ENCODE measurements around the gene PRM2. TPM values are rescaled to one million over a fixed set of nuclear protein-coding genes. Genes with fewer than 3 reads are reported as not detected.

PRM2 gene
- total RNA-seq, 3 donors from 2014 or later = not detected

DNA sequence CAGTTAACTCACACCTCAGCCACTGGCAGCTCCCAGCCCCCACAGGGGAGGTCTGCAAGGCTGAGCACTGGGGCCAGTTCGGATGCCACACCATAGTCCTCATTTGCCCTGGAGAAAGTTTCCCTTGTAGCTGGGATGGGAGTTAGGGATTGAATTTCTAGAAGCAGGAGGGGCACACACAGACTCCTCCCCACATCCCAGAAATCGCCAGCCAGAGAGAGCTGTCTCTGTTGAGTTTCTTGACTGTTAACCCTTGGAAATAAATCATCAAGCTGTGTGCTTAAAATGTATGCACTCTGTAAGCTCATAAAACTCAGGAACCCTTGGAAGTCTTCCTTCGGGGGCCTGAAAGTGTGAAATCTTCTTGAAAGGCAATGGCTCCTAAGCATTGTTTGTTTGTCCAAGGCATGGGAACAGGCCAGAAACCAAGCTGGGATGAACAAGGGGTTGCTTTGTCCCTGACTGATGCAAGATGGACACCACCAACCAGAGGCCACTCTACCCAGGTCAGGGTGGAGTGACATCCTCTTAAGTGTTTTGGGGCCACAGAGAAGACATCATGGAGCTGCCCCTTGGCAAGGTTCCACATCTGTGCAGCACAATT, 2.5 kb downstream of the PRM2 start:
- H3K4me3 ChIP-seq = no peak overlapping the region
- no peaks in the 10 kb centered on the region for H3K9me3 ChIP-seq
- no peaks in the 10 kb centered on the region for H3K4me1 ChIP-seq
- no peaks in the 10 kb centered on the region for H3K27me3 ChIP-seq
- TF ChIP-seq, protein P1, sequence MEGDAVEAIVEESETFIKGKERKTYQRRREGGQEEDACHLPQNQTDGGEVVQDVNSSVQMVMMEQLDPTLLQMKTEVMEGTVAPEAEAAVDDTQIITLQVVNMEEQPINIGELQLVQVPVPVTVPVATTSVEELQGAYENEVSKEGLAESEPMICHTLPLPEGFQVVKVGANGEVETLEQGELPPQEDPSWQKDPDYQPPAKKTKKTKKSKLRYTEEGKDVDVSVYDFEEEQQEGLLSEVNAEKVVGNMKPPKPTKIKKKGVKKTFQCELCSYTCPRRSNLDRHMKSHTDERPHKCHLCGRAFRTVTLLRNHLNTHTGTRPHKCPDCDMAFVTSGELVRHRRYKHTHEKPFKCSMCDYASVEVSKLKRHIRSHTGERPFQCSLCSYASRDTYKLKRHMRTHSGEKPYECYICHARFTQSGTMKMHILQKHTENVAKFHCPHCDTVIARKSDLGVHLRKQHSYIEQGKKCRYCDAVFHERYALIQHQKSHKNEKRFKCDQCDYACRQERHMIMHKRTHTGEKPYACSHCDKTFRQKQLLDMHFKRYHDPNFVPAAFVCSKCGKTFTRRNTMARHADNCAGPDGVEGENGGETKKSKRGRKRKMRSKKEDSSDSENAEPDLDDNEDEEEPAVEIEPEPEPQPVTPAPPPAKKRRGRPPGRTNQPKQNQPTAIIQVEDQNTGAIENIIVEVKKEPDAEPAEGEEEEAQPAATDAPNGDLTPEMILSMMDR (IDR thresholded peaks at IDR 0.05) = no peak
- TF ChIP-seq POLR2AphosphoS5 (IDR thresholded peaks at IDR 0.05) (no peak), POLR2A (IDR thresholded peaks at IDR 0.05) (no peak)
- intact Hi-C loops (cut with DNase I; ENCODE audit: low total_unique reads) = no loop called here
- no peaks in the 10 kb centered on the region for H3K36me3 ChIP-seq
- no peak for DNase-seq (ENCODE audit: low spot score in 2 of 2)
- H3K27ac ChIP-seq = no peak overlapping the region

DNA sequence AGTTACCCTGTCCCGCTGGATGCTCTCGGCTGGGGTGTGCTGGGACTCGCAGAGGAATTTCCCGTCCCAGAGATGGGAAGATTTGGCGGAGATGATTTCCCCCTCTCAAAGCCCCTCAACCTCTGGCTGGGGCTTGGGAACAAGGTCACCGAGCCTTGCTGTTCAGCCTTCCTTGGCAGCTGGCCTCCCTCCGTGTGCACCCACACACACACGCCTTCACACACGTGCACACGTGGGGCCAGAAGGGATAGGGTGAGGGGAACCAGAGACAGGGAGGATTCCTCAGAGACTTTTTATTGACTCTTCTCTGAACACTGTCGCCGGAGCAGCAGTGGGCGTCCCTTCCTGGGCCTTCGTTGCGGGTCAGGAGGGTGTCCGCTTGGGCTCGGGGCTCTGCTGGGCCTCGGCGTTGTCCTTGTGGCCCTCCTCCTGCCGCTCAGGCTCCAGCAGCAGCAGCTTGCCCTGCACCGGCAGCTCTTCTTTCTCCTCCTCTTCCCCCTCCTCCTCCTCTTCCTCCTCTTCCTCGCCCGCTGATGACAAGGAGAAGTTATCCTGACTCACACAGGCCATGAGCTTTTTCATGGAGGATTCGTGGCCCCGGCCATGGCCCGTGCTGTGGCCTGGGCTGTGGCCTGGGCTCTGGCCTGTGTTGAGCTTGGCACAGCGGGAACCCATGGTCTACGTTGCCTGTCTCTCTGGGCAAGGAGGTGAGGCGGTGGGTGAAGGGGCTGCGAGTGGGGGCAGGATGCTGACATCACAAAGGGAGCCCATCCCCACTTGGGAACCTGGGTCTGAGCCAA, 3.2 kb downstream of the PRM2 start, which contains the start of gene PRM3:
Gene PRM3, minus strand, starts transcription at position 709 of the 800 bp plus-strand sequence. Its CDS starts 34 bp downstream, at position 675.
- TF ChIP-seq POLR2AphosphoS5 (IDR thresholded peaks at IDR 0.05) (no peak), POLR2A (IDR thresholded peaks at IDR 0.05) (no peak)
- TF ChIP-seq, protein P1 (IDR thresholded peaks at IDR 0.05) = no peak
- Histone ChIP-seq H3K9me3 (no peaks in the 10 kb centered on the region), H3K27me3 (no peaks in the 10 kb centered on the region), H3K27ac (no peak within 1 kb of the TSS), H3K36me3 (no peaks in the 10 kb centered on the region), H3K4me1 (no peaks in the 10 kb centered on the region), H3K4me3 (no peak within 1 kb of the TSS)
- no peak for DNase-seq (ENCODE audit: low spot score in 2 of 2)
- intact Hi-C loops (cut with DNase I; ENCODE audit: low total_unique reads) = no loop called here

DNA sequence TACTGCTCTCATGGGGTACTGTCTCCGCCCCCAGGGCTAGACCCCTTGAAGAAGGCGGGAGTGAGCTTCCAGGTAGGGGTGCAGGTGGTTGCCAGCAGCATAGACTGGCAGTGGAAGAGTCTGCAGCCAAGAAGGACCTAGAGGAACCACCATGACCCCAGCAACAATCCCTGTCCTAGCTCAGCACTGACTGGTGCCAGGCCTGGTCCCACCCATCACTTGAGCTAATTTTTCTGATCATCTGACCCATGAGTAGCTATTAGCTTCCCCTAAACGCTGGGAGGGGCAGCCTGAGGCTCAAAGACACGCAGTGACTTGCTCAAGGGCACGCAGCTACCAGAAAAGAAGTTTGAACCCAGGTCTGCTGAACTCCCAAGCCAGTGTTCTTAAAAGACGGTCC, 3.8 kb downstream of the PRM2 start:
- no peaks in the 10 kb centered on the region for H3K4me1 ChIP-seq
- intact Hi-C loops (cut with DNase I; ENCODE audit: low total_unique reads) = no loop called here
- TF ChIP-seq, protein P1 (IDR thresholded peaks at IDR 0.05) = no peak
- no peak for TF ChIP-seq POLR2AphosphoS5 (IDR thresholded peaks at IDR 0.05)
- TF ChIP-seq POLR2A (IDR thresholded peaks at IDR 0.05) = no peak

DNA sequence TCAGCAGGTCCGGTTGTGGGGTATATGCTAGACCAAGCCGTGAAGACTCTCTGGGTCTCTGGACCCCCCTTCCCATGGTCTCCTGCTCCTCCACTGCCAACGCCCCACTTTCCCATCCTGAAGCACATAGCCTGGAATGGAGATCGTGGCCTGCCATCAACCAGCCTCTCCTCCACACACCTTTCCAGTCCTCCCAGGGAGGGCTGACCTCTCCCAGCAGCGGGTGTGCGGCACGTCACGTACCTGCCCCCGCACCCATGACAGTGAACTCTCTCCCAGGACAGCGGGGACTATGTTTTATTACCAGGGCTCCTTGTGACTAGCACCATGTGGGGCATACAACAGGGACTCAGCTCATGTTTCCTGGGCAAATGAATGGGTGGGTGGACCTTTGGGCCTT, 4.7 kb downstream of the PRM2 start:
- H3K36me3 ChIP-seq = no peaks in the 10 kb centered on the region
- no peaks in the 10 kb centered on the region for H3K4me1 ChIP-seq
- DNase-seq (ENCODE audit: low spot score in 2 of 2) = no peak
- no peak overlapping the region for H3K27ac ChIP-seq
- TF ChIP-seq POLR2AphosphoS5 (IDR thresholded peaks at IDR 0.05) (no peak), POLR2A (IDR thresholded peaks at IDR 0.05) (no peak)
- TF ChIP-seq, protein P1 (IDR thresholded peaks at IDR 0.05) = no peak
- no peak overlapping the region for H3K4me3 ChIP-seq
- H3K27me3 ChIP-seq = no peaks in the 10 kb centered on the region
- no peaks in the 10 kb centered on the region for H3K9me3 ChIP-seq
- intact Hi-C loops (cut with DNase I; ENCODE audit: low total_unique reads) = no loop called here

More for the DNA sequence above, 3.8 kb downstream of the PRM2 start:
- Histone ChIP-seq H3K27ac (no peak overlapping the region), H3K27me3 (no peaks in the 10 kb centered on the region), H3K4me3 (no peak overlapping the region), H3K9me3 (no peaks in the 10 kb centered on the region), H3K36me3 (no peaks in the 10 kb centered on the region)
- no peak for DNase-seq (ENCODE audit: low spot score in 2 of 2)

DNA sequence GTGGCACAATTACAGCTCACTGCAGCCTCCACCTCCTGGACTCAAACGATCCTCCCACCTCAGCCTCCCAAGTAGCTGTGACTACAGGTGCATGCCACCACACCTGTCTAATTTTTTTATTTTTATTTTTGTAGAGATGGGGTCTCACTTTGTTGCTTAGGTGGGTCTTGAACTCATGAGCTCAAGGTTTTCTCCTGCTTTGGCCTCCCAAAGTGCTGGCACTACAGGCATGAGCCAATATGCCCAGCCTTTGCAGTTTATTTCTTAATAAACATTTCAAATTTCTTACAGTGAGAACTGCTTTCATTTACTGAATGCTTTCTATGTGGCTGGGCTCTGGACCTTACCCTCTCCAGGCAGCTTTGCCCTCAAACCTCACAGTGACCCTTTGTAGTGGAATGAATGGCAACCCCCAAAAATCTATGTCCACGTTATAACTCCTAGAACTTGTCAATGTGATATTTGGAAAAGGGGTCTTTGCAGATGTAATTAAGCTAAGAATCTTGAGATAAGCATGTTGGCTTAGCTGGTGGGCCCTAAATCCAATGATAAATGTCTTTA, 5.6 kb downstream of the PRM2 start:
- DNase-seq (ENCODE audit: low spot score in 2 of 2) = no peak
- Histone ChIP-seq H3K4me3 (no peak overlapping the region), H3K9me3 (no peaks in the 10 kb centered on the region), H3K36me3 (no peaks in the 10 kb centered on the region), H3K4me1 (no peaks in the 10 kb centered on the region), H3K27me3 (no peaks in the 10 kb centered on the region), H3K27ac (no peak overlapping the region)
- TF ChIP-seq POLR2A (IDR thresholded peaks at IDR 0.05) (no peak), POLR2AphosphoS5 (IDR thresholded peaks at IDR 0.05) (no peak)
- TF ChIP-seq, protein P1 (IDR thresholded peaks at IDR 0.05) = no peak
- intact Hi-C loops (cut with DNase I; ENCODE audit: low total_unique reads) = no loop called here

Measured in breast epithelium (tissue), 4 donors.